SHP77 (cell line): ENCODE measurements around the gene KIF5B.
"Not testable (repeated sequence)": the region's sequence is repeated elsewhere in the genome, so short reads cannot be mapped to it uniquely, and the experiment has no call there.

Source experiments
- DNase-seq, 2 experiments: peaks; one replicate each; lab custom pipeline; 2025; lab: John Stamatoyannopoulos, UW

Gene KIF5B

GRCh38 chr10:32007026-32007425 lies 49.2 kb downstream of the KIF5B start:
- no peak for DNase-seq

DNA sequence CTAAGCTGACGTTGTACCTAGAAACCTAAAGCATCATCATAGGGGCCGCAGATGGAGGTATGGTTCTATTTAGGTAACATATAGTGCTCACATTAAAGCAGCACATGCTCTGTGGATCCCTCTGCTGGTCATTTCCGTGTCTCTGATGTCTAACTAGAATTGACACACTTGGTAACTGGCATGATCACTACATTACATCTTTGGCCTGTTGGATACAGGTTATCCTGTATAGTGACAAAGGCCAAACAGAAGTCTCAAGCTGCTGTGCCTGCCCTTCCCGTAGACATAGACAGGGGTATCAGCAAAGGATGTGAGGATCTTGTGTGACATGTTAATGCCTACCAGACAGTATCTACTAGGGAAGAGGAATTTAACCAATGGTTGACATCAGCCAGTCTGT lies 51.2 kb downstream of the KIF5B start:
- DNase-seq: peak; percentile 7 to 50

DNA sequence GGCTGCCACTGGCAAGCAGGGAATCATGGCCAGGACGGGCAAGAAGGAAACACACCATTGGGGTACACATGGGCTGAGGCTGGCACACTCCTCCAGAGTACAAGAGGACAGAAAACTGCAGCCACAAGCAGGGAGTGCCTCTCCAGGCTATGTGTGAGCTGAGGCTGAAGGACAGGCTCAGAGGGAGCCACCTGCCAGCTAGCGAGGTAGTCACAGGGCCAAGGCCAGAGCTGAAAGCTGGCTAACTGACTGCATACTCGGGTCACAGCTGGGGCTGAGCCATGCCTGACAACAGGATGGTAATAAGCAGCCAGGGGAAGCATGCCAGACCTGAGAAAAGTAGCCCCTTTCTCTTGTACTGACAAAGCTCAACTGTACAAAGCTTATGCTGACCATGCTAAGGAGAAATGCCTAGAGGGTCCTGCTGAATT lies 52.0 kb downstream of the KIF5B start:
- DNase-seq: no peak

DNA sequence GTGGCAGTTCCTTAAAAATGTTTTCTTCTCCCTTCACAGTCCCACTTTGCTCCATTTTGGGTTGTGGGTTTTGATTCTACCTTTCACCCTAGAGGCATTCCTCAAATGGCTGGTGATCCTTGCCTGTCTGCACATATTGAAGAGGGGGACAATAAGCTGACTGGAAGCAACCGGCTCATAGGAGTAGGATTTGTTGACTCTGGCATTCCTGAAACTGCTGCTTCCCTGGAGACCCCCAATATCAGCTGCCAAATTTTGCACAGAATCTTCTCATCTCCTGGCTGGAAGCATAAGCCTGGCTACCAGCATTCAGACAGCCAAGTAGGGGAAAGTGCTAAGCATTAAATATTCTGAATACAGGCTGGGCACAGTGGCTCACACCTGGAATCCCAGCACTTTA lies 53.7 kb downstream of the KIF5B start:
- DNase-seq: no peak

DNA sequence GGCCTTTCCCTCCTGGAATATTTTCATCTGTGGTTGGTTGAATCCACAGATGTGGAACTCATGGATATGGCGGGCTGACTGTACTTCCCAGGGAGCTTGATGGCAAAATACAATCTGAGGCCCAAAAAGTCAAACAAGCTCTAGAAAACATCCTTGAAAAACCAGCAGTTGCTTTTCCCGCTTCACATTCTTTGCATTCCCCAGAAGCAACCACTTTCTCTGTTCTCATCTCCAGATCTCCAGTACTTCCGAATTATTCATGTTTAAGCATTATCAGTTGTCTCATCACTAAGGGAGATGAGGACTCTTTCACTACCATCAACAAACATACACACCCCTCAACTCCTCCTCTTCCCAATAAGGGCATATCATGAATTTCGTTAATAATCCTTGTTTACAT lies 55.3 kb downstream of the KIF5B start:
- no peak for DNase-seq

- DNase-seq: no peak
Observed at GRCh38 chr10:31999836-32000235, 56.4 kb downstream of the KIF5B start.

- DNase-seq: no peak
Observed at GRCh38 chr10:31999070-31999660, 57.1 kb downstream of the KIF5B start.

DNA sequence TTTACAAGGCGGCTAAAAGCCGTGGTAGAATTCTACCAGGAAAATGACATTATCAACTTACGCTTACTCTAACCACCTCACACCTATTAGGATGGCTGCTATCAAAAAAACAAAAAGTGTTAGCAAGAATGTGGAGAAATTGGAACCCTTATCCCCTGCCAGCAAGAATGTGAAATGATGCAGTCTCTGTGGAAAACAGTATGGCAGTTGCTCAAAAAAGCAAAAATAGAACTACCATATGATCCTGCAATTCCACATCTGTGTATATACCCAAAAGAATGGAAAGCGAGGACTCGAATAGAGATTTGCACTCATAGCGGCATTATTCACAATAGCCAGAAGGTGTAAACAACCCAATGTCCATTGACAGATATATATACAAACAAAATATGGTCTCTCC lies 61.3 kb downstream of the KIF5B start:
- DNase-seq: no peak

GRCh38 chr10:31990937-31991336 lies 65.3 kb downstream of the KIF5B start:
- DNase-seq: no peak

GRCh38 chr10:31987786-31988185 lies 68.4 kb downstream of the KIF5B start:
- DNase-seq: not testable (repeated sequence)

GRCh38 chr10:31982111-31982510 lies 74.1 kb downstream of the KIF5B start:
- DNase-seq: no peak

GRCh38 chr10:31980471-31980870 lies 75.8 kb downstream of the KIF5B start:
- no peak for DNase-seq

DNA sequence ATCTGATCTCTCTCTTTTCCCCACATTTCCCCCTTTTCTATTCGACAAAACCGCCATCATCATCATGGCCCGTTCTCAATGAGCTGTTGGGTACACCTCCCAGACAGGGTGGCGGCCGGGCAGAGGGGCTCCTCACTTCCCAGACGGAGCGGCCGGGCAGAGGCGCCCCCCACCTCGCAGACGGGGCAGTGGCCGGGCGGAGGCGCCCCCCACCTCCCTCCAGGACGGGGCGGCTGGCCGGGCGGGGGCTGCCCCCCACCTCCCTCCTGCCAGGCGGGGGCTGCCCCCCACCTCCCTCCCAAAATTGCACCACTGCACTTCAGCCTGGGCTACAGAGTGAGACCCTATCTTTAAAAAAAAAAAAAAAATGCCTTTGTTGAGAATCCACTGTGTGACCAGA lies 77.2 kb downstream of the KIF5B start:
- not testable (repeated sequence) for DNase-seq

- DNase-seq: no peak
Observed at GRCh38 chr10:31978156-31978483, 78.1 kb downstream of the KIF5B start.

DNA sequence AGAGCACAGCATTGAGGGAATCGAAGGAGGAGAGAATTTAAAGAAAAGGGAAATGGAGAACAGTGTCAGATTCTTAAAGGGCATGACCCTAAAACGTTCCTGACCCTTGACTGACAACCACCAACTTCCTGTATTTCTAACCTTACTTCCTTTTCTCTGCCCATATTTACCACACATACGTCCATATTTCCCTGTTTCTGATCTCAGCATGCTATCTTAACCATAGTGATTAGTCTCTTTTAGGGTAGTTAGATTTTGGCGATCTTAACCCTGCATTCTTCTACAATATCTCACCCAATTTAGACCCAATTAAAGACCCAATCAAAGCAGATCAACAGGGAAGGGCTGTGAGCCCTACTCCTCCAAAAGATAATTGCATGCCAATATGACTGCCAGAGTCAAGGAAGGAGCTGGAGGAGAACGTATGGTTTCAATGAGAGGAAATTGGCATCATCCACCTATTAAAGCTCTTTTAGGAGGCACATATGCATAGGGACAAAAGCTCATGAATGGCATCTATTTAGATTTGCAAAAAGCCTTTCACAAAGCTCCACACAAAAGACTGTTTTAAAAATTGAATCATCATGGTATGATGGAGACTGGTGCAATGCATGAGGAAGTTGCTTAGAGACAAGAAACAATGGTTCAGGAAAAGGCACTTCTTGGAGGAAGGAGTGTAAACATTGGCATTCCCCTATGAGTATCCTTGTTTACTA lies 78.6 kb downstream of the KIF5B start:
- DNase-seq: no peak

GRCh38 chr10:31975157-31975765 lies 81.0 kb downstream of the KIF5B start:
- no peak for DNase-seq

DNA sequence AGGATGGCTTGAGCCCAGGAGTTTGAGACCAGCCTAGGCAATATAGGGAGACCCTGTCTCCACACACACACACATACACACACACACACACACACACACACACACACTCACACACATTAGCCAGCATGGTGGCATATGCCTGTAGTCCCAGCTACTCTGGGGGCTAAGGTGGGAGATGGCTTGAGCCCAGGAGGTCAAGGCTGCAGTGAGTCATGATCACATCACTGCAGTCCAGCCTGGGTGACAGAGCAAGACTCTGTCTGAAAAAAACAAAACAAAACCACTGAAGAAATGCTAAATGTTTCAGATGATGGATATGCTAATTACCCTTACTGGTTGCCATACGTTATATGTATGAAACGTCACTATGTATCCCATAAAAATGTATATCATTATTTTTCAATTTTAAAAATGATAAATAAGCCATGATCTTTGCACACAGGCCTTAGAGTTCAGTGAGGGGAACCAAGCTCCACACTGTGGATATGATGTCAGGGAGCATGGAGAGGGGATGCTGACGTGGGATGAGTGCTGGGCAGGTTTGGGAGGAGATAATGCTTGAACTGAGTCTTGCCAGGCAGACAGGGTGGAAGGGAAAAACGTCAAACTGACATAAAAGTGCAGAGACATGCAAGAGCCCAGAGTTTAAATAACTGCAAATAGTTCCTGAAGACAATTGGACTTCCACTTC lies 81.6 kb downstream of the KIF5B start:
- no peak for DNase-seq

- no peak for DNase-seq
Observed at GRCh38 chr10:31972519-31973041, 83.6 kb downstream of the KIF5B start.

DNA sequence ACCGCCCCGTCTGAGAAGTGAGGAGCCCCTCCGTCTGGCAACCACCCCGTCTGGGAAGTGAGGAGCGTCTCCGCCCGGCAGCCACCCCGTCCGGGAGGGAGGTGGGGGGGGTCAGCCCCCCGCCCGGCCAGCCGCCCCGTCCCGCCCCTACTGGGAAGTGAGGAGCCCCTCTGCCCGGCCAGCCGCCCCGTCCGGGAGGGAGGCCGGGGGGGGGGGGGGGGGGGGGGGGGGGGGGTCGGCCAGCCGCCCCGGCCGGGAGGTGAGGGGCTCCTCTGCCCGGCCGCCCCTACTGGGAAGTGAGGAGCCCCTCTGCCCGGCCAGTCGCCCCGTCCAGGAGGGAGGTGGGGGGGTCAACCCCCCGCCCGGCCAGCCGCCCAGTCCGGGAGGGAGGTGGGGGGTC lies 86.4 kb downstream of the KIF5B start:
- DNase-seq: not testable (repeated sequence)

DNA sequence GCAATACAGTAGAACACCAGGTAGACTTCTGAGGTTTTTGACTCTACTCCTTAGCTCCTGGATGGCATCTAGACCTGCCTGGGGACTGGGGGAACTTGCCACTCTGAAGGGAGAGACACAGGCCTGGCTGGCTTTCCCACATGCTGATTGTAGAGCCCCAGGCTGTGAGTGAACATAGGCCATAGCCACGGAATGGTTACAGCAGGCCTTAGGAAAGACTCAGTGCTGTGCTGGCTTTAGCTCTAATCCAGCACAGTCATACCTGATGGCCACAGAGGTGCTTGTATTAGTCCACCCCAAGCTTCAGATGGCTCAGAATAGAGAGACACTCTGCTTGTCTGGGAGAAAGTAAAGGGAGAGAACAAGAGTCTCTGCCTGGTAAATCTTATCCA lies 92.6 kb downstream of the KIF5B start:
- DNase-seq: no peak

- DNase-seq: no peak
Observed at GRCh38 chr10:31962826-31963588, 93.2 kb downstream of the KIF5B start.
